OCI-LY3 (cell line): ENCODE data around the gene AP4M1.

Experiments used
- H2AFZ ChIP-seq: fragments of 200-600, 300-600 bp; shearing (Covaris generic); 2 replicates; pipeline ENCODE4 v1.6.0; 2014; ENCODE audit warnings: antibody characterized with exemption, low read depth, low read length
- H3K27ac ChIP-seq: fragments of 200-600, 300-600 bp; sonication (generic); 2 replicates; pipeline ENCODE4 v1.5.1; 2014; ENCODE audit warnings: mild to moderate bottlenecking, low read length, moderate library complexity, mixed read lengths
- H3K27me3 ChIP-seq: fragments of 200-600, 300-600 bp; sonication (generic); 2 replicates; pipeline ENCODE4 v1.6.1; 2014; ENCODE audit warnings: low read depth, low read length, mixed read lengths
- H3K36me3 ChIP-seq: fragments of 200-600, 300-600 bp; sonication (generic); replicated peaks from 2 replicates; pipeline ENCODE3; 2014; ENCODE audit warnings: low read depth, low read length, mixed read lengths
- H3K4me1 ChIP-seq: fragments of 300-600, 200-600 bp; sonication (generic); 2 replicates; pipeline ENCODE4 v1.6.1; 2014; ENCODE audit warnings: low read length, mixed read lengths
- H3K4me2 ChIP-seq: fragments of 200-600, 300-600 bp; sonication (generic); 2 replicates; pipeline ENCODE4 v1.6.1; 2014; ENCODE audit warnings: low read length, mixed read lengths
- H3K4me3 ChIP-seq: fragments of 300-600, 200-600 bp; sonication (generic); 2 replicates; pipeline ENCODE4 v1.5.1; 2014; ENCODE audit warnings: antibody characterized with exemption, mild to moderate bottlenecking, low read length, moderate library complexity
- H3K79me2 ChIP-seq: fragments of 300-600, 200-600 bp; shearing (Covaris generic); 2 replicates; pipeline ENCODE4 v1.6.1; 2014; ENCODE audit warnings: mild to moderate bottlenecking, low read length, mixed read lengths
- H3K9ac ChIP-seq: fragments of 300-600, 200-600 bp; shearing (Covaris generic); 2 replicates; pipeline ENCODE4 v1.6.0; 2014; ENCODE audit warnings: mild to moderate bottlenecking, low read length, moderate library complexity
- H3K9me3 ChIP-seq: fragments of 200-600, 300-600 bp; shearing (Covaris generic); 2 replicates; pipeline ENCODE4 v1.6.1; 2014; ENCODE audit warnings: low read length, mixed read lengths; ENCODE audit not compliant: insufficient read depth
- H4K20me1 ChIP-seq: fragments of 200-600, 300-600 bp; sonication (generic); 2 replicates; pipeline ENCODE4 v1.6.1; 2016; ENCODE audit warnings: low read length, mixed read lengths; ENCODE audit not compliant: insufficient read depth
- EZH2phosphoT487 ChIP-seq: fragments of 200-600 bp; shearing (Covaris generic); IDR thresholded peaks from 2 replicates; pipeline ENCODE4 v1.6.1; 2018; ENCODE audit warnings: antibody characterized with exemption, mixed run types, low read depth
- TF ChIP-seq, protein P1 (sequence below): fragments of 200-600, 300-600 bp; sonication (generic); IDR thresholded peaks from 2 replicates; pipeline ENCODE4 v1.5.1; 2014; ENCODE audit warnings: antibody characterized with exemption, low read length, low read depth

The AP4M1 gene

DNA sequence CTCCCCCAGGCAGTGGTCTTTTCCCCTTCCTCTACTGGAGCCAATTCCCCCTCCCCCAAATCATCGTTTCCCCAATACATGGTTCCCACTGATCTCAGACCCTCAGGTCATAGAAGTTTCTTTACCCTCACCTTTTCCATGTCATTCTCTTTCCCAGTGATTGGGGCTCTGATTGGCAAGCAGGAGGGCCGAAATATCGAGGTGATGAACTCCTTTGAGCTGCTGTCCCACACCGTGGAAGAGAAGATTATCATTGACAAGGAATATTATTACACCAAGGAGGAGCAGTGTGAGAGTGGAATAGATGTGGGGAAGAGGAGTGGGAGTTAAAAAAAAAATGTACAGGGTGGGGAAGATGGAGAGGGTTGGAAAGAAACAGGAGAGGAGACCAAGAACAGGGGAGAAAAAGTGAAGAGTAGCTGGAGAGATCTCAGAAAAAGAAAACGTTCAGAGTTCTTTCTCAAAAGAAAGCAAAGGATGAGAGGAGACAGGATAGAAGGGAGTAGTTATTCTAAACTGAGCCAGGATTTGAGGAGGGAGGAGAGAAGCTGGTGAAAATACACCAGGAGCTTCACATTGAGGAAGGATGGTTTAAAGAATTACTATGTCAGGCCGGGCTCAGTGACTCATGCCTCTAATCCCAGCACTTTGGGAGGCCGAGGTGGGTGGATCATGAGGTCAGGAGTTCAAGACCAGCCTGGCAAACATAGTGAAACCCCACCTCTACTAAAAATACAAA lies 11.8 kb upstream of the AP4M1 start:
- Histone ChIP-seq H3K36me3 (peaks cover 38% of the 10 kb centered on the region), H3K4me3 (peak overlapping the region; percentile 90), H3K27ac (peak overlapping the region; percentile 55), H3K4me1 (peaks cover 11% of the 10 kb centered on the region), H4K20me1 (peaks cover 6% of the 10 kb centered on the region), H3K4me2 (peak overlapping the region; percentile 93), H2AFZ (no peak overlapping the region), H3K9ac (peak overlapping the region; percentile 85), H3K27me3 (peaks cover 8% of the 10 kb centered on the region; the same call in 1 of the 2 replicates), H3K9me3 (no peaks in the 10 kb centered on the region), H3K79me2 (peaks cover 9% of the 10 kb centered on the region)
- no peak for TF ChIP-seq EZH2phosphoT487
- TF ChIP-seq, protein P1, sequence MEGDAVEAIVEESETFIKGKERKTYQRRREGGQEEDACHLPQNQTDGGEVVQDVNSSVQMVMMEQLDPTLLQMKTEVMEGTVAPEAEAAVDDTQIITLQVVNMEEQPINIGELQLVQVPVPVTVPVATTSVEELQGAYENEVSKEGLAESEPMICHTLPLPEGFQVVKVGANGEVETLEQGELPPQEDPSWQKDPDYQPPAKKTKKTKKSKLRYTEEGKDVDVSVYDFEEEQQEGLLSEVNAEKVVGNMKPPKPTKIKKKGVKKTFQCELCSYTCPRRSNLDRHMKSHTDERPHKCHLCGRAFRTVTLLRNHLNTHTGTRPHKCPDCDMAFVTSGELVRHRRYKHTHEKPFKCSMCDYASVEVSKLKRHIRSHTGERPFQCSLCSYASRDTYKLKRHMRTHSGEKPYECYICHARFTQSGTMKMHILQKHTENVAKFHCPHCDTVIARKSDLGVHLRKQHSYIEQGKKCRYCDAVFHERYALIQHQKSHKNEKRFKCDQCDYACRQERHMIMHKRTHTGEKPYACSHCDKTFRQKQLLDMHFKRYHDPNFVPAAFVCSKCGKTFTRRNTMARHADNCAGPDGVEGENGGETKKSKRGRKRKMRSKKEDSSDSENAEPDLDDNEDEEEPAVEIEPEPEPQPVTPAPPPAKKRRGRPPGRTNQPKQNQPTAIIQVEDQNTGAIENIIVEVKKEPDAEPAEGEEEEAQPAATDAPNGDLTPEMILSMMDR = no peak

DNA sequence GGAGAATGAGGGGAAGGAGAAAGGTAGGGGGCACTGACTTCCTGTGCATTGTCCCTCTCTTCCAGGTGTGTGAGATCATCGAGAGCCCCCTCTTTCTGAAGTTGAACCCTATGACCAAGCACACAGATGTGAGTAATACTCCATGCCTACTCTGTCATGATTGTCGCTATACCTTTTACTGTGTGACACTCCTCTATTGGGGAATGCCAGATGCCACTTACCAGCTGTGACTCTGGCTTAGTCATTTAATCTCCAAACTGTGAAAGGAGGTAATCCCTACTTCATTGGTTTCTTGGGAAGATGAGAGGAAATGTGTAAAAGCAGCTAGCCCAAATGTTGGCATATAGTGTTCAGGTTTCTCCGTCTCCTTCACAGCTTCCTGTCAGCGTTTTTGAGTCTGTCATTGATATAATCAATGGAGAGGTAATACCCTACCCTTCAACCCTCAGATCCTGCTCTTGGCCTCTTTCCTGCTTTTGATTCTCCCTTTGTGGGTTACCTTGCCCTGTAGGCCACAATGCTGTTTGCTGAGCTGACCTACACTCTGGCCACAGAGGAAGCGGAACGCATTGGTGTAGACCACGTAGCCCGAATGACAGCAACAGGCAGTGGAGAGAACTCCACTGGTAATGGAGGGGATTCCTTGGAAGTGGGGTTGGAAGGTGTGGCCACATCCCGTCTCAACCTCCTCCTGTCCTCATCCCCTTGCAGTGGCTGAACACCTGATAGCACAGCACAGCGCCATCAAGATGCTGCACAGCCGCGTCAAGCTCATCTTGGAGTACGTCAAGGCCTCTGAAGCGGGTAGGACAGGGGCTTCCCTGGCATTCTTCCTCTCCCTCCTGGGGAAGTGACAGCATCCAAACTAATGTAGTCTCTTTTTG lies 10.7 kb upstream of the AP4M1 start:
- peaks cover under 1% of the 10 kb centered on the region; the same call in 1 of the 2 replicates for H3K27me3 ChIP-seq
- H3K36me3 ChIP-seq = peaks cover 50% of the 10 kb centered on the region
- H3K4me2 ChIP-seq = no peak overlapping the region
- peaks cover 12% of the 10 kb centered on the region for H4K20me1 ChIP-seq
- H2AFZ ChIP-seq = no peak overlapping the region
- TF ChIP-seq, protein P1 = no peak
- TF ChIP-seq EZH2phosphoT487 = no peak
- peaks cover 12% of the 10 kb centered on the region for H3K79me2 ChIP-seq
- no peak overlapping the region for H3K9ac ChIP-seq
- H3K4me3 ChIP-seq = no peak overlapping the region
- no peak overlapping the region for H3K27ac ChIP-seq
- H3K9me3 ChIP-seq = no peaks in the 10 kb centered on the region
- peaks cover 11% of the 10 kb centered on the region for H3K4me1 ChIP-seq

DNA sequence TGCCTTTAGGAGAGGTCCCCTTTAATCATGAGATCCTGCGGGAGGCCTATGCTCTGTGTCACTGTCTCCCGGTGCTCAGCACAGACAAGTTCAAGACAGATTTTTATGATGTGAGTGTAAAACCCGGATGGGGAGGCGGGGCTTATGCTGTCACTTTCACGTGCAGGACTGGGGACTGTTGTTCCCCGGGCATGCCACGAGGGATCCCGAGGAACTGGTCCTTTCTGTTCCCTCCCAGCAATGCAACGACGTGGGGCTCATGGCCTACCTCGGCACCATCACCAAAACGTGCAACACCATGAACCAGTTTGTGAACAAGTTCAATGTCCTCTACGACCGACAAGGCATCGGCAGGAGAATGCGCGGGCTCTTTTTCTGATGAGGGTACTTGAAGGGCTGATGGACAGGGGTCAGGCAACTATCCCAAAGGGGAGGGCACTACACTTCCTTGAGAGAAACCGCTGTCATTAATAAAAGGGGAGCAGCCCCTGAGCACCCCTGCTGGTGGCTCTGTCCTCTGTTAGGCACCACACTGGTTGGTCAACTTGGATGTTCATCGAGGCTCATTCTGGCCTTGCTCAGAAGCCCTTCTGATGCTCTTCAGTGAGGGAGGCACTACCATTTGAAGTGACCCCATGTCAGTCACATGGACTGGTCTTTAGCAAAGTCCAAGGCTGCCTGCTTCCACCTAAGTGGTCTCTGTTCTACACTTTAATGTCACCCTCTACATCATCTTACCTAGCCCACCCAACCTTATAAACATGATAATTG lies 9.8 kb upstream of the AP4M1 start:
- H3K27ac ChIP-seq = no peak overlapping the region

More for the DNA sequence above, 9.8 kb upstream of the AP4M1 start:
- H2AFZ ChIP-seq = no peak overlapping the region
- H3K9ac ChIP-seq = no peak overlapping the region
- H3K4me1 ChIP-seq = peaks cover 11% of the 10 kb centered on the region
- H3K27me3 ChIP-seq = no peaks in the 10 kb centered on the region
- peaks cover 55% of the 10 kb centered on the region for H3K36me3 ChIP-seq
- H3K9me3 ChIP-seq = no peaks in the 10 kb centered on the region
- TF ChIP-seq EZH2phosphoT487 = no peak
- TF ChIP-seq, protein P1 = no peak
- no peak overlapping the region for H3K4me2 ChIP-seq
- peaks cover 16% of the 10 kb centered on the region for H4K20me1 ChIP-seq
- no peak overlapping the region for H3K4me3 ChIP-seq
- peaks cover 17% of the 10 kb centered on the region for H3K79me2 ChIP-seq
